MM.1S (cell line): ENCODE results near the gene ERCC1.

Experiments used
- DNase-seq: peaks from one replicate; pipeline ENCODE4 v3.0.0-alpha.2; 2015
- H2AFZ ChIP-seq: fragments of 300-600 bp; sonication (generic); 2 replicates; pipeline ENCODE4 v1.6.0; 2016; ENCODE audit warnings: antibody characterized with exemption, low read length
- H3F3A ChIP-seq: fragments of 300-600 bp; sonication (generic); 2 replicates; pipeline ENCODE4 v1.6.1; 2016; ENCODE audit warnings: mild to moderate bottlenecking, antibody characterized with exemption, low read length, moderate library complexity, mixed read lengths; ENCODE audit not compliant: insufficient read depth
- H3K27ac ChIP-seq: fragments of 300-600 bp; sonication (generic); 2 replicates; pipeline ENCODE4 v1.5.1; 2016; ENCODE audit warnings: mild to moderate bottlenecking, low read length
- H3K27me3 ChIP-seq: fragments of 300-600 bp; sonication (generic); replicated peaks from 2 replicates; pipeline ENCODE4 v1.6.0; 2016; ENCODE audit warnings: low read length; ENCODE audit not compliant: insufficient read depth
- H3K36me3 ChIP-seq: fragments of 300-600 bp; sonication (generic); replicated peaks from 2 replicates; pipeline ENCODE4 v1.6.1; 2016; ENCODE audit warnings: mild to moderate bottlenecking, low read length, mixed read lengths; ENCODE audit not compliant: insufficient read depth
- H3K4me1 ChIP-seq: fragments of 300-600 bp; sonication (generic); 2 replicates; pipeline ENCODE4 v1.6.1; 2016; ENCODE audit warnings: low read length, mixed read lengths
- H3K4me2 ChIP-seq: fragments of 300-600 bp; sonication (generic); 2 replicates; pipeline ENCODE4 v1.6.0; 2016; ENCODE audit warnings: low read depth, low read length
- H3K4me3 ChIP-seq: fragments of 300-600 bp; sonication (generic); 2 replicates; pipeline ENCODE4 v1.5.1; 2016; ENCODE audit warnings: low read length, mixed read lengths
- H3K79me2 ChIP-seq: fragments of 300-600 bp; sonication (generic); 2 replicates; pipeline ENCODE4 v1.6.1; 2016; ENCODE audit warnings: mixed run types, low read length, mixed read lengths
- H3K9ac ChIP-seq: fragments of 300-600 bp; sonication (generic); 2 replicates; pipeline ENCODE4 v1.6.1; 2016; ENCODE audit warnings: low read length, mixed read lengths
- H3K9me2 ChIP-seq: fragments of 300-600 bp; sonication (generic); replicated peaks from 2 replicates; pipeline ENCODE4 v1.6.1; 2016; ENCODE audit warnings: mild to moderate bottlenecking, low read length, mixed read lengths; ENCODE audit not compliant: insufficient read depth
- H3K9me3 ChIP-seq: fragments of 300-600 bp; sonication (generic); replicated peaks from 2 replicates; pipeline ENCODE4 v1.6.1; 2016; ENCODE audit warnings: mild to moderate bottlenecking, low read length, mixed read lengths; ENCODE audit not compliant: insufficient read depth
- H4K20me1 ChIP-seq: fragments of 300-600 bp; sonication (generic); 2 replicates; pipeline ENCODE4 v1.6.1; 2016; ENCODE audit warnings: mild to moderate bottlenecking, low read length, moderate library complexity, mixed read lengths; ENCODE audit not compliant: insufficient read depth
- EZH2 ChIP-seq: fragments of 300-600 bp; sonication (generic); optimal IDR thresholded peaks from 2 replicates; pipeline ENCODE3; 2017; ENCODE audit warnings: low read depth, mild to moderate bottlenecking, antibody characterized with exemption, low read length, mixed read lengths
- EZH2phosphoT487 ChIP-seq: fragments of 300-600 bp; sonication (generic); IDR thresholded peaks from 2 replicates; pipeline ENCODE4 v1.6.1; 2018; ENCODE audit warnings: antibody characterized with exemption, low read length
- TF ChIP-seq, protein P1 (sequence below): fragments of 300-600 bp; sonication (generic); IDR thresholded peaks from 2 replicates; pipeline ENCODE4 v1.5.1; 2016; ENCODE audit warnings: antibody characterized with exemption, low read length, mixed read lengths

The ERCC1 gene

DNA sequence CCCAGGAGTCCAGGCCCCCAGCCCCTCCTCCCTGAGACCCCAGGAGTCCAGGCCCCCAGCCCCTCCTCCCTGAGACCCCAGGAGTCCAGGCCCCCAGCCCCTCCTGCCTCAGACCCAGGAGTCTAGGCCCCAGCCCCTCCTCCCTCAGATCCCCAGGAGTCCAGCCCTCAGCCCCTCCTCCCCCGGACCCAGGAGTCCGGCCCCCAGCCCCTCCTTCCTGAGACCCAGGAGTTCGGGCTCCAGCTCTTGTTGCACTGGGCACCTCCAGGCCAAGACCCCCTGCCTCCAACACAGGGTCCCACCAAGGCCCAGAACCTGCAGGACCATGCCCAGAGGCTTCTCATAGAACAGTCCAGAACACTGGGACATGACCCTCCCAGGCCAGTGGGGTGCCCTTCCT is 3.8 kb downstream of the ERCC1 start:
- no peak overlapping the region for H3K9ac ChIP-seq
- H3K27me3 ChIP-seq, result no peaks in the 10 kb centered on the region
- H3K79me2 ChIP-seq, result peaks cover 16% of the 10 kb centered on the region
- peaks cover 28% of the 10 kb centered on the region for H3F3A ChIP-seq
- H3K9me3 ChIP-seq, result no peaks in the 10 kb centered on the region
- peak overlapping the region; percentile 80; the same call in 1 of the 2 replicates for H3K4me2 ChIP-seq
- H3K4me3 ChIP-seq, result no peak overlapping the region
- no peak overlapping the region for H2AFZ ChIP-seq
- H3K9me2 ChIP-seq, result no peaks in the 10 kb centered on the region
- H3K36me3 ChIP-seq, result no peaks in the 10 kb centered on the region
- H4K20me1 ChIP-seq, result no peaks in the 10 kb centered on the region
- peaks cover 16% of the 10 kb centered on the region for H3K4me1 ChIP-seq
- H3K27ac ChIP-seq, result peak overlapping the region; percentile 65; the same call in 1 of the 2 replicates
- TF ChIP-seq EZH2phosphoT487 (no peak), EZH2 (no peak)
- TF ChIP-seq, protein P1, sequence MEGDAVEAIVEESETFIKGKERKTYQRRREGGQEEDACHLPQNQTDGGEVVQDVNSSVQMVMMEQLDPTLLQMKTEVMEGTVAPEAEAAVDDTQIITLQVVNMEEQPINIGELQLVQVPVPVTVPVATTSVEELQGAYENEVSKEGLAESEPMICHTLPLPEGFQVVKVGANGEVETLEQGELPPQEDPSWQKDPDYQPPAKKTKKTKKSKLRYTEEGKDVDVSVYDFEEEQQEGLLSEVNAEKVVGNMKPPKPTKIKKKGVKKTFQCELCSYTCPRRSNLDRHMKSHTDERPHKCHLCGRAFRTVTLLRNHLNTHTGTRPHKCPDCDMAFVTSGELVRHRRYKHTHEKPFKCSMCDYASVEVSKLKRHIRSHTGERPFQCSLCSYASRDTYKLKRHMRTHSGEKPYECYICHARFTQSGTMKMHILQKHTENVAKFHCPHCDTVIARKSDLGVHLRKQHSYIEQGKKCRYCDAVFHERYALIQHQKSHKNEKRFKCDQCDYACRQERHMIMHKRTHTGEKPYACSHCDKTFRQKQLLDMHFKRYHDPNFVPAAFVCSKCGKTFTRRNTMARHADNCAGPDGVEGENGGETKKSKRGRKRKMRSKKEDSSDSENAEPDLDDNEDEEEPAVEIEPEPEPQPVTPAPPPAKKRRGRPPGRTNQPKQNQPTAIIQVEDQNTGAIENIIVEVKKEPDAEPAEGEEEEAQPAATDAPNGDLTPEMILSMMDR, result no peak
- DNase-seq, result no peak

DNA sequence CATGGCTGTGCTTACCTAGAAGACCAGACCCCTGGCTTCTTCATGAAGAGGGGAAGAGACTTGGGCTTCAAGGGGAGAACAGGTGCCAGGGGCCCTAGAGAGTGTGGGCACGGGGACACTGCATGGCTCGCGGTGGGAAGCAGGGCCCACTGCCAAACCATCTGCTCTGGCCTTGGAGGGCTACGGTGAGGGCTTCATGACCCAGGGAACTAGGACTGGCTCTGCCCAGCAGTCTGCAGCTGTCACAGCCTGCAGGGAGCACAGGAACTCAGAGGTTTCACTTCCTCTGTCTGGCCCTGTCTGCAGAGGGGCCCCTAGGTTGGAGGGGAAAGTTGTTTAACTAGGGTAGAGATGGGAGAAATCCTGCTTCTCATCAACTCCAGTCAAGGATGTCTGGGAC is 4.3 kb downstream of the ERCC1 start:
- DNase-seq, result peak; percentile 75
- H3K27ac ChIP-seq, result peak overlapping the region; percentile 65; the same call in 1 of the 2 replicates
- peak overlapping the region; percentile 80 for H3K4me2 ChIP-seq
- peaks cover 16% of the 10 kb centered on the region for H3K4me1 ChIP-seq
- TF ChIP-seq, protein P1, result no peak
- TF ChIP-seq EZH2phosphoT487 (no peak), EZH2 (no peak)
- H3K27me3 ChIP-seq, result no peaks in the 10 kb centered on the region
- H3K9ac ChIP-seq, result peak overlapping the region; percentile 27; the same call in 1 of the 2 replicates
- peak overlapping the region; percentile 52; the same call in 1 of the 2 replicates for H2AFZ ChIP-seq
- peaks cover 25% of the 10 kb centered on the region for H3F3A ChIP-seq
- no peaks in the 10 kb centered on the region for H3K9me3 ChIP-seq
- H3K4me3 ChIP-seq, result peak overlapping the region; percentile 44; the same call in 1 of the 2 replicates
- H3K9me2 ChIP-seq, result no peaks in the 10 kb centered on the region
- H3K36me3 ChIP-seq, result no peaks in the 10 kb centered on the region
- H3K79me2 ChIP-seq, result peaks cover 16% of the 10 kb centered on the region
- H4K20me1 ChIP-seq, result no peaks in the 10 kb centered on the region

DNA sequence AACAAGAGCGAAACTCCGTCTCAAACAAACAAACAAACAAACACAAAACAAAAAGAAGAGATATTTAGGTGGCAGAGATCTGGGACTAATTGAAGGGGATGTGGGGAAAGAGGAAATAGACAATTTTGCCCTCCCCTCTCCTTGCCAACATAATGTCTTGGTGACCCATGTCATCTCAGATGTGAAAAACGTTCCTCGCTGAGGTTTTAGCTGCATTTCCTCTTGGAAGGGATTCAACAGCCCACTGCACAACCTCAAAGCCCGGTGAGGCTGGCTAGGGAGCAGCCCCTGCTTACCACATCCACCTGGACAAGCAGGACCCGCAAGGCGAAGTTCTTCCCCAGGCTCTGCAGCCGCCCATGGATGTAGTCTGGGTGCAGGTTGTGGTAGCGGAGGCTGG is 4.9 kb downstream of the ERCC1 start:
- no peak for DNase-seq
- Histone ChIP-seq H3K27ac (peak overlapping the region; percentile 65; the same call in 1 of the 2 replicates), H3K9me3 (no peaks in the 10 kb centered on the region), H3K4me3 (peak overlapping the region; percentile 44; the same call in 1 of the 2 replicates), H3K27me3 (no peaks in the 10 kb centered on the region), H3K36me3 (no peaks in the 10 kb centered on the region), H4K20me1 (no peaks in the 10 kb centered on the region), H2AFZ (no peak overlapping the region), H3K9me2 (no peaks in the 10 kb centered on the region), H3K4me1 (peaks cover 16% of the 10 kb centered on the region), H3F3A (peaks cover 19% of the 10 kb centered on the region), H3K79me2 (peaks cover 16% of the 10 kb centered on the region), H3K4me2 (peak overlapping the region; percentile 80), H3K9ac (peak overlapping the region; percentile 27; the same call in 1 of the 2 replicates)
- TF ChIP-seq EZH2 (no peak), EZH2phosphoT487 (no peak)
- TF ChIP-seq, protein P1, result no peak
